Fibroblast of skin of left quadriceps (primary cell): ENCODE data around the gene RASGRF1.
"Not testable (repeated sequence)": the region's sequence is repeated elsewhere in the genome, so short reads cannot be mapped to it uniquely, and the experiment has no call there.

Source experiments
- DNase-seq, 2 experiments: peaks; one replicate each; pipeline ENCODE4 v3.0.0-alpha.2; 2013; ENCODE audit warnings: low read depth in 2 of 2

RASGRF1 gene

GRCh38 chr15:79041601-79042168 lies 48.9 kb downstream of the RASGRF1 start:
- DNase-seq, result no peak

GRCh38 chr15:79037848-79038247 lies 52.7 kb downstream of the RASGRF1 start:
- DNase-seq, result no peak

- DNase-seq, result no peak
Observed at GRCh38 chr15:79036323-79036722, 54.3 kb downstream of the RASGRF1 start.

DNA sequence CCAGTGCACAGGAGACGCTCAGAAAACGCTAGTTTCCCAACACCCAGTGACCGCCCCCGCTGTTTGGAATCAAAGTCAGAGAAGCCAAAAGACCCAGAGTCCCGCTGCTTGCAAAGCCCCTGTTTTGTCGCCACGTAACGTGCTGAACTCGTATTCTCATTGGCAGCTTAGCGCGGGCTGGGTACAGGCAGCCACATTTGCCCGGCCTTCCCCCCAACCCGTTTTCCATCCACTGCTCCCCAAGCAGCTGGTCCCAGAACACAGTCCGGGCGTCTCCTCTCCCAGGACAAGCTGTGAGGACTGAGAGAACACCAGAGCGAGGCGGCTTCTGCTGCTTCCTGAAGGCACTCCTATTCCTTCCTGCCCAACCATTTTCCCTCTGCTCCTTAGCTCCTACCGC lies 54.8 kb downstream of the RASGRF1 start:
- no peak for DNase-seq

- DNase-seq, result no peak
Observed at GRCh38 chr15:79035111-79035601, 55.4 kb downstream of the RASGRF1 start.

GRCh38 chr15:79034284-79034683 lies 56.3 kb downstream of the RASGRF1 start:
- DNase-seq, result no peak

- DNase-seq, result no peak
Observed at GRCh38 chr15:79032656-79033055, 57.9 kb downstream of the RASGRF1 start.

DNA sequence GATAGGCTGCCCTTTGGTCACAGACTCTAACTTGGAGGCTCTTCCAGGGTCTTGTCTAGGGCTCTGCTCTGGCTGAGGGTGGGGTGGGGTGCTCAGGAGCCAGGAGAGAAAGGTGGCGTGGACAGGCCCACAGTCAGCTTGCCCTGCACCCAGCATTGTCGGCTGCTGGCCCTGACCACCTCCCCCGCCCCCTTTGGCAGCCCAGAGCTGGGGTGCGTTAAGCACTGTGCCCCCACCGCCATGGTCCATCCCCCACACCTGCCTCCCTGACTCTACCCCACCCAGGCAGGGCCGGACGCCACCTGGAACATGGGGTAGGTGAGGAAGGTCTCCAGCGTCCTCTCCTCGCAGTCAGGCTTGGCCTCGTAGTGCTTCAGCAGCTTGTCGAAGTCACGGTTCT lies 58.8 kb downstream of the RASGRF1 start:
- DNase-seq, result no peak

DNA sequence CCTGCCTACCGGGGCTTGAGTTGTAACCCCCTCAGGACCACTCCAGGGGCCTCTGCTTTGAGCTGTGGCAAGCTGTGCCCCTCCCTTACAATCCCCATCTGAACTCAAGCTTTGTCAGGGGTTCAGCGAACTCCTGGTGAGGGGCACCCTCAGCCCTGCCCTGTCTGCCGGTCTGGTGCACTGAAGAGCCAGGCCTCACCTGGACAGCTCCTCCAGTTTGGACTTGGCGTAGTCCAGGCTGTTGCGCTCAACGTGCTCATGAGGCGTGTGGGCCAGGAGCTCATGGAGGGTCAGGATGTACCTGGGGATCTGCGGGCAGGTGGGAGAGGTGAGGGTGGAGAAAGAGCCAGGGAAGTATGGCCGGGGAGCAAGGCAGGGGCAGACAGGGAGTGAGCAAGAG lies 59.4 kb downstream of the RASGRF1 start:
- DNase-seq, result no peak

DNA sequence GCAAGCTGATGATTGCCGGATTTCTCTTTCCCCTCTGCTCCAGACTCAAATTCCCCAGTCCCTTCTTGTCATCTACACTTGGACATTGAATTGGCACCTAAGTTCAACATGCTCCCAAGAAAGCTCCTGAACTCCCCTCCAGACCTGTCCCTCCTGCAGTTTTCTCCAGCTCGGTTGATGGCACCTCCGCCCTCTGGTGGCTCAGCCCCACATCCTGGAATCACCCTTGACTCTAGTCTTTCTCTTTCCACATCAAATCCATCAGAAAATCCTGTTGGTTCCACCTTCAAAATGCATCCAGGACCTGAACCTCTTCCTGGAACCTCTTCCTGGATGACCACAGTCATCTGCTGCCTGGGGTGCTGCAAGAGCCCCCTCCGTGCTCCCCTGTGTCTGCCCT lies 60.1 kb downstream of the RASGRF1 start:
- DNase-seq, result no peak

- peak in 1 of 2 experiments; percentile 2 for DNase-seq
Observed at GRCh38 chr15:79028411-79028964, 62.1 kb downstream of the RASGRF1 start.

- DNase-seq, result no peak
Observed at GRCh38 chr15:79027532-79028410, 62.8 kb downstream of the RASGRF1 start.

DNA sequence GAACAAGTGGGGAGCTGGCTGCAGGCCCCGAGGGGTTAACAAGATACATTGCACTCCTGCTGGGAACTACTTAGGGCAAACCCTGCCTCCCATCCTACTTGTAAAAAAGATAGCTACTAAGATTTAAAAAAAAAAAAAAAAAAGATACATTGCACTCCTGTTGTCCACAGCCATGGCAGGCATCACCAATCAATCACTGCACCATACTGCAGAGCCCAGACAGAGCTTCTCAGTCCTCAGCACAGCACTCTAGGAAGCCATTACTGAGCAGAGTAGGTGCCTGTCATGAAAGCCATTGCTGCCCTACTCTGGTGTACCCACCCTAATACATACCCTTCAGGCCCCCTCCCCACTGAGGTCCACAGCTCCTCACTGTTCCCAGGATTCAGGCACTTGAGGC lies 64.8 kb downstream of the RASGRF1 start:
- DNase-seq, result no peak

- no peak for DNase-seq
Observed at GRCh38 chr15:79025201-79025600, 65.4 kb downstream of the RASGRF1 start.

- not testable (repeated sequence) for DNase-seq
Observed at GRCh38 chr15:79024493-79024892, 66.1 kb downstream of the RASGRF1 start.

DNA sequence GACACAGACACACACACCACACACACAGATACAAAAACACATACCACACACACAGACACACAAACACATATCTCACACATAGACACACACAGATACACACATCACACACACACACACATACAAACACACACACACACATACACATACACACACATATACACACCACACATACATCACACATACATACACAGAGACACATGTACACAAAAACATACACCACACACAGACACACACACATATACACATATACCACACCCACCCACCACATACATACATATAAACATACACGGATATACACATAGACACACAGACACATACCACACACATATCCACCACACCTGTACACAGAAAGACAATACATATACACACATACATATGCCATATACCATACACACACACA lies 66.7 kb downstream of the RASGRF1 start:
- no peak for DNase-seq

GRCh38 chr15:79023546-79023890 lies 67.1 kb downstream of the RASGRF1 start:
- no peak for DNase-seq

DNA sequence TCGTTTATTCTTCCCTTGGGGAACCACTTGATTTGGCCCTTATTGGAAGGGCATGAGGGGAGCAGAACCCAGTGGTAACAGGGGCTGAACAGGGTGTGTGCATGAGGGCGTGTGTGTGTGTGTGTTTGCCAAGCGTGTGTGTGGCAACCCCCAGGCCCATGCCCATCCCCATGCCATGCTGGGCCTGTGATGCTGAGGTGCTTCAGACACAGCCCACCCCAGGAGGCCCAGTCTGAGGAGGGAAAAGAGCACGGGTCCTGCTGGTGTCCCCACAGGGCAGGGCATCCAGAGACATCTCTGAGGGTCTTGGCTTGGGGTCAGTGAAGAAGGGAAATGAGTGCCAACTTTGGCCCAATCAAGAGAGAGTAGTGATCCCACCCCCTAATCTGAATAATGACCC lies 71.6 kb downstream of the RASGRF1 start:
- no peak for DNase-seq

DNA sequence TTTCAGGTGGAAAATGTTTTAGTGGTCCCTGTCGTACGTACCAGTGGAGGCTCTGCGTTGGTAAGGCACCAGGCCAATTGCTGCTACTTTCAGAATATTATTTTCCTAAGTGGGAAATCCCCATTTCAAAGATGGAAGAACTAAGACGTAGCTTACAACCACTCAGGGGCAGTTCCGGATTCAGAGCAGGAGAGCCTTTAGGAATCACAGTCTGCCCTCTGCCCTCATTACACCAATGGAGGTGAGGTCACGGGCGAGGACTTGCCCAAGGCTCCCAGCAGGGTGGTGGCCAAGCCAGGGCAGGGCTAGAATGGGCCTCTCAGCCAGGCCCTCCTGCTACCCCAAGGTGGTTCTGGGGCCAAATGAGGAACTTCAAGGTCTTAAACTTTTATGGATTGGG lies 72.6 kb downstream of the RASGRF1 start:
- no peak for DNase-seq

- no peak for DNase-seq
Observed at GRCh38 chr15:79016527-79017170, 73.9 kb downstream of the RASGRF1 start.

DNA sequence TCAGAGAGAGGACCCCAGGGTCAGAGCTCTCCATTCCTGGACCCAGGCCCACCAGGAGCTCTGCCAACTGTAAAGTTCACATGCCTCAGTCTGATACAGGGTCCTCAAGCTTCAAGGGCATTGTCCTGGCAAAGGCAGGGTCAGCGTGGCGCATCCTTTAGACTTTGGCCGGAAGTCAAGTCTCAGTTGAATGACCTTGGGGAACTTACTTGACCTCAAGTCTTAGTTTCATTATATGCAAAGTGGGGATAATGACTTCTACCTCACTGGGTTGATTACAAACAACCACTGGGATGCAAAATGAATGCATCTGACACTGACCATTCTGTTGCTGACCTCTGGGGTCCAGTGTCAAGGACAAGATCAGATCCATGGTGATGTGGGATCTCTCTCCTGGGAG lies 75.2 kb downstream of the RASGRF1 start:
- no peak for DNase-seq

DNA sequence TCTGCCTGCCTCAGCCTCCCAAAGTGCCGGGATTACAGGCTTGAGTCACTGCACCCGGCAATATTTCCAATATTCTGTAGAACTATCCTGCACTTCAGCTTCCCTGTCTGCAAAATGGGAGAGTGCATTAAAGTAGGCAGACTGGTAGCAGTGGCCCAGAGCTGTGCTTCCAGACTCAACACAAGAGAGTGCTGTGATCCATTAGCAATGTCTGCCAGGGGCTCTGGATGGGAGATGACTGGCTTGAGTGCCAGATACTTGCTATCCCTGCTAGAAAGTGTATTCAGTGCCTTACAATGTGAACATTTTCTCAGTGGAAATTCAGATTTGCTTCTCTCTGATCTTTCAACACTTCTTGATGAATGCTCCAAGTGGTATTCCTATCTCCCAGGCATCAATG lies 80.3 kb downstream of the RASGRF1 start:
- DNase-seq, result no peak

DNA sequence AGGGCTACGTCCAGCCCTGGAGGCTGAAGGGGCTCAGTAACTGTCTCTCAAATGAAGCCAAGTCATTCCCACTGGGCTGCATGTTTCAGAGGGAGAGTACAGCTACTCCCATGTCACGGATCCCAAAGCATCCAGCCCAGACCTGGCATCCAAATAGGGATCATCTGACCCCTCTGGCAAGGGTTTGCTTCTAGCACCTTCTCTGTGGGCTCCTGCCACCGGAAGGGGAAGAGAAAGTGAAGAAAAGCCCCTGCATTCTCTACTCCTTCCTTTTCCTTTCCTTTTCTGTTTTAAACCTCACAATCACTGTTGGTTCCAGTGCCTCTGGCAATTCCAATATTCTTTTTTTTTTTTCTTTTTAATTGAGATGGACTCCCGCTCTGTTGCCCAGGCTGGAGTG lies 81.2 kb downstream of the RASGRF1 start:
- no peak for DNase-seq
